Epithelial cell of proximal tubule (primary cell): ENCODE data around the gene GRK3. TPM values are rescaled to one million over a fixed set of nuclear protein-coding genes. Genes with fewer than 3 reads are reported as not detected.

ENCODE experiments used
- DNase-seq: peaks from one replicate; pipeline ENCODE4 v3.0.0-alpha.2; 2011; ENCODE audit warnings: low read depth
- H3K4me3 ChIP-seq: 2 replicates; pipeline ENCODE4 v1.5.1; 2011; ENCODE audit warnings: low read depth, mild to moderate bottlenecking, low read length
- total RNA-seq: library from RNA; depleted of rRNA; stranded (reverse); fragments of >200 nt; gene quantifications from 2 replicates; pipeline ENCODE4 v1.2.3, GENCODE V29; 2015
- TF ChIP-seq, protein P1 (sequence below): conservative IDR thresholded peaks from 2 replicates; pipeline ENCODE4 v1.5.1; 2012; ENCODE audit warnings: low read depth, mild to moderate bottlenecking, low read length

The GRK3 gene
- total RNA-seq, 1 donor from 2014 or later = 2.0 TPM

DNA sequence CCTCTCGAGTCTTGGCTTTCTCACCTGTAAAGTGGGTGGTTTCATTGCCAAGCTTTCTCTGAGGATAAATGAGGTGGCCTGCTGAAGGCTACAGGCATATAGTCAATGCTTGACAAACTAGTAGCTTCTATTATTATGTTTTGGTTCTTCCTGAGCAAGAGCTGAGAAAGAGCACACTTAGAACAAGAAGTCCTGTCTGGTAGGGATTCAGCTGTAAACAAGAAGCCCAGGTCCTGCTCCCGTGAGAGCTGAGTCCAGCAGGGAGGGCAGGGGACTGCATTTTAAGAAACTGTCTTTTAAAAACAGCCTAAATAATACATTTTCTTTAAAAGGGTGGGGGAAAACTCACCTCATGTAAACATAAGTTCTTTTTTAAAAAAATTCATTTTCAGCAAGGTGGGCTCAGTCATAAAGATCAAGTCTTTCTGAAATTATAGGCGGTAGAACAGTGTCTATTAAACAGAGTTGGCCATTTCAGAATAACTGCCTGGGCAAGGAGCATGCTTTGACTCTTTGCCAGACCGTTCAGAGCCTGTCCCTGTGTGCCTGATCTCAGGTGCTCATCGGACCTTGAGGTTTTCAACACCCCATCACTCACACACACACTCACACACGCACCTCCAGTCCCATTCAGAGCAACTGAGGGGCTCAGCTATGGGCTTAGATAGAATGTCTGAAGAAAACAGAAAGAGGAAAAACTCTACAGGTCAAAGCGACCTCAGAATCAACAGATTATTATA lies 148.4 kb downstream of the GRK3 start:
- H3K4me3 ChIP-seq = no peak overlapping the region
- TF ChIP-seq, protein P1, sequence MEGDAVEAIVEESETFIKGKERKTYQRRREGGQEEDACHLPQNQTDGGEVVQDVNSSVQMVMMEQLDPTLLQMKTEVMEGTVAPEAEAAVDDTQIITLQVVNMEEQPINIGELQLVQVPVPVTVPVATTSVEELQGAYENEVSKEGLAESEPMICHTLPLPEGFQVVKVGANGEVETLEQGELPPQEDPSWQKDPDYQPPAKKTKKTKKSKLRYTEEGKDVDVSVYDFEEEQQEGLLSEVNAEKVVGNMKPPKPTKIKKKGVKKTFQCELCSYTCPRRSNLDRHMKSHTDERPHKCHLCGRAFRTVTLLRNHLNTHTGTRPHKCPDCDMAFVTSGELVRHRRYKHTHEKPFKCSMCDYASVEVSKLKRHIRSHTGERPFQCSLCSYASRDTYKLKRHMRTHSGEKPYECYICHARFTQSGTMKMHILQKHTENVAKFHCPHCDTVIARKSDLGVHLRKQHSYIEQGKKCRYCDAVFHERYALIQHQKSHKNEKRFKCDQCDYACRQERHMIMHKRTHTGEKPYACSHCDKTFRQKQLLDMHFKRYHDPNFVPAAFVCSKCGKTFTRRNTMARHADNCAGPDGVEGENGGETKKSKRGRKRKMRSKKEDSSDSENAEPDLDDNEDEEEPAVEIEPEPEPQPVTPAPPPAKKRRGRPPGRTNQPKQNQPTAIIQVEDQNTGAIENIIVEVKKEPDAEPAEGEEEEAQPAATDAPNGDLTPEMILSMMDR = no peak
- DNase-seq = no peak

DNA sequence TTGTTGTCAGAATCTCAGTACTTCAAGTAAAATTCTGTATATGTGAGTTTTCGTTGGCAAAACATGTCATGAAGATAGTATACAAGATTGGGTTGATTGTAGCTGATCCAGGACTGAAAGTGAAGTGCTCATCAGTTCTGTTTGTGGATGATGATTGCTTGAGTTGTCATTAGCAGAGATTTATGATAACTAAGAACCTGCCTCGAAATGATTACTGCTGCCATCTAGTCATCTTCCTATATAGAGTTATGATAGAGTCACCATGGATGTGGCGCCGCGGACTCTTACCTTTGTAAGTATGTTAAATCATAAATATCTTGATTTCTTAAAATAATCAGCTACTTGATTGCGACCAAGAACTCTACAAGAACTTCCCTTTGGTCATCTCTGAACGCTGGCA lies 149.6 kb downstream of the GRK3 start:
- no peak for DNase-seq
- TF ChIP-seq, protein P1 = no peak
- H3K4me3 ChIP-seq = no peak overlapping the region

DNA sequence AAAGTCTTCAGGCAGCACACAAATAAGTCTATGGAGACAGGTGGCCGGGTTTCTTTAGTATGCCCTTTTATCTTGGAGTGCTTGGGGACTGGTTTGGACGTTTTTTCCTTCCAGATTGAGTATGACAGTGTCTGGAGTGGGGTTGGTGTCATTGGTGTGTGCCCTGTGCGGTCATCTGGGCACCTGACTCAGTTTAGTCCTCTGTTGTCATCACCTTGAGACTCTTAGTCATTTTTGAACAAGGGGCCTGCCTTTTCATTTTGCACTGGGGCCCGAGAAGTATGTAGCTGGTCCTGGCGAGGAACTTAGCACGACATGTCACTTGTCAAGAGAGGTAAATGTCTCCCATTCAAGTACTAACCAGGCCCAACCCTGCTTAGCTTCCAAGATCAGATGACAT lies 150.3 kb downstream of the GRK3 start:
- no peak overlapping the region for H3K4me3 ChIP-seq
- TF ChIP-seq, protein P1 = no peak
- no peak for DNase-seq

DNA sequence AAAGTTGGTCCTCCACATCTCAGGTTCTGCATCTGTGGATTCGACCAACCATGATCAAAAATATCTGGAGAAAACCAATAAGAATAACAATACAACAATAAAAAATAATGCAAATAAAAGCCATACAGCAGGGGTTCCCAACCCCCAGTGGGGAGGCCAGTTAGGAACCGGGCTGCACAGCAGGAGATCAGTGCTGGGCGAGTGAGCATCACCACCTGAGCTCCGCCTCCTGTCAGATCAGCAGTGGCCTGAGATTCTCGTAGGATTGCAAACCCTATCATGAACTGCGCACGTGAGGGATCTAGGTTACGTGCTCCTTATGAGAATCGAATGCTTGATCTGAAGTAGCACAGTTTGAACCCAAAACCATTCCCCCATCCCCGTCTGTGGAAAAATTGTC lies 152.2 kb downstream of the GRK3 start:
- H3K4me3 ChIP-seq = no peak overlapping the region
- no peak for DNase-seq
- TF ChIP-seq, protein P1 = no peak

DNA sequence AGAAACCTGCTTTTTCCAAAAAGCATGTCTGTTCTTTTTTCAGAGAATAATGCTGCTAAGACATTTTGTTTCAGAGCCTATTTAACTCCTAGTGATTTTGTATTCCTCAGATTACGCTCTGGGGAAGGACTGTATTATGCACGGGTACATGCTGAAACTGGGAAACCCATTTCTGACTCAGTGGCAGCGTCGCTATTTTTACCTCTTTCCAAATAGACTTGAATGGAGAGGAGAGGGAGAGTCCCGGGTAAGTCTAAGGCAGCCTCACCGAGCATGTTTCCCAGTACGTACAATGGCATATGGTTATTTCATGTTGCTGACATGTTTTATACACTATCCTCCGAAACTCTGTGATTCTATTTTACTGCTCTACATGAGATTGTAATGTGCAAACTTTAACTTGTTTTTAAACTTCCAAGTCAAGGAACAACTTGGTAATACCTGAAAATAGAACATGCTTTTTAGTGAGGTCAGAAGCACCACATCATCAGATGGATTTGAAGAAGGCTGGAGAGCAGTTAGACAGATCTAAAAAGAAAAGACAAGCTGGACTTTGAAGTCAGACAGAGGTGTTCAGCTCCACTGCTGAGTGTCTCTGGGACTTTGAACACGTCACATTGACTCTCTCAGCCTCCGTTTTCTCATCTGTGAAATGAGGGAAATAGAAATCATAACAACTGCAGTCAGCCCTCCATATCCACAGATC lies 153.8 kb downstream of the GRK3 start:
- TF ChIP-seq, protein P1 = no peak
- no peak for DNase-seq
- H3K4me3 ChIP-seq = no peak overlapping the region

DNA sequence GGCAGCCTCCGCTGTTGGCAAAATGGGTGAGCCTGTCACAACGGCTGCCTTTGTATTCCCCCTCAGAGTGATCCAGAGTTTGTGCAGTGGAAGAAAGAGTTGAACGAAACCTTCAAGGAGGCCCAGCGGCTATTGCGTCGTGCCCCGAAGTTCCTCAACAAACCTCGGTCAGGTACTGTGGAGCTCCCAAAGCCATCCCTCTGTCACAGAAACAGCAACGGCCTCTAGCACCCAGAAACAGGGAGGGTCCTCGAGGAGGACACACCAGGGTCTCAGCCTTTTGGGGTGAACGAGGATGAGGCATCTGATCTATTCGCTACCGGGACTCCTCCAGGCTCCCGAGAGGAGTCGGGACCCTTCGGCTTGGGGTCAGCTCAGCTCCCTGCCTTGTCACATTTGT lies 157.7 kb downstream of the GRK3 start:
- no peak for DNase-seq
- H3K4me3 ChIP-seq = no peak overlapping the region
- TF ChIP-seq, protein P1 = no peak

DNA sequence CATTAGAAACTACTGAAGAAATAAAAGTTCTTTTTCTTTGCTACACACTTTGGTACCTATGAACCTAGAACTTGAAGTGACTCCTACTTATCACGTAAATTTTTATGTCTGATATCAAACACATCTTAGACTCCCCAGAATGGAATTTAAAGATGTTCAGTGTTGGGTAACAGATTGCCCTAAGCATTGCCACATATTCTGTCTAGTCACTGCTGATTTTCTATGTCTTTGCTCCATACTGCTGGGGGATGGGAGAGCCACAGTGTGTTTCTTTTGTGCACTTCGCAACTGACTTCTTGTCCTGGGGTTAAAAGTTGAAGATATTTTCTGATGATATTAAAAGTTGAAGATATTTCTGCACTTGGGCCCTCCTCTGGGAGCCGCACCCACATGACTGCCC lies 158.2 kb downstream of the GRK3 start:
- TF ChIP-seq, protein P1 = no peak
- H3K4me3 ChIP-seq = no peak overlapping the region

More for the DNA sequence above, 158.2 kb downstream of the GRK3 start:
- no peak for DNase-seq
